Gastrocnemius medialis (tissue), 4 donors: ENCODE results near the gene CACYBP.

Experiments
- POLR2A ChIP-seq, 2 donors: fragments of 450-650 bp; IDR thresholded peaks; one replicate each; pipeline ENCODE4 v1.6.1; 2017; ENCODE audit warnings: antibody characterized with exemption in 2 of 2, mild to moderate bottlenecking in 2 of 2, moderate library complexity in 2 of 2
- TF ChIP-seq, protein P1 (sequence below), 5 experiments: fragments of 450-650 bp in 3 of 5; fragments of 200-600 bp in 2 of 5; sonication (generic) in 2 of 5; IDR thresholded peaks in 4 of 5; conservative IDR thresholded peaks in 1 of 5; 1 replicate in 4 of 5; 2 replicates in 1 of 5; pipeline ENCODE4 v1.5.1; 2016 to 2019; ENCODE audit warnings: antibody characterized with exemption in 5 of 5, mild to moderate bottlenecking in 3 of 5, moderate library complexity in 3 of 5

- TF ChIP-seq, protein P1, sequence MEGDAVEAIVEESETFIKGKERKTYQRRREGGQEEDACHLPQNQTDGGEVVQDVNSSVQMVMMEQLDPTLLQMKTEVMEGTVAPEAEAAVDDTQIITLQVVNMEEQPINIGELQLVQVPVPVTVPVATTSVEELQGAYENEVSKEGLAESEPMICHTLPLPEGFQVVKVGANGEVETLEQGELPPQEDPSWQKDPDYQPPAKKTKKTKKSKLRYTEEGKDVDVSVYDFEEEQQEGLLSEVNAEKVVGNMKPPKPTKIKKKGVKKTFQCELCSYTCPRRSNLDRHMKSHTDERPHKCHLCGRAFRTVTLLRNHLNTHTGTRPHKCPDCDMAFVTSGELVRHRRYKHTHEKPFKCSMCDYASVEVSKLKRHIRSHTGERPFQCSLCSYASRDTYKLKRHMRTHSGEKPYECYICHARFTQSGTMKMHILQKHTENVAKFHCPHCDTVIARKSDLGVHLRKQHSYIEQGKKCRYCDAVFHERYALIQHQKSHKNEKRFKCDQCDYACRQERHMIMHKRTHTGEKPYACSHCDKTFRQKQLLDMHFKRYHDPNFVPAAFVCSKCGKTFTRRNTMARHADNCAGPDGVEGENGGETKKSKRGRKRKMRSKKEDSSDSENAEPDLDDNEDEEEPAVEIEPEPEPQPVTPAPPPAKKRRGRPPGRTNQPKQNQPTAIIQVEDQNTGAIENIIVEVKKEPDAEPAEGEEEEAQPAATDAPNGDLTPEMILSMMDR (IDR thresholded peaks at IDR 0.05 in 4 of 5, conservative IDR thresholded peaks at IDR 0.05 in 1 of 5): no peak
- TF ChIP-seq POLR2A (IDR thresholded peaks at IDR 0.05): no peak
These were observed 24.0 kb upstream of the CACYBP start for GRCh38 chr1:174975764-174976163.
